GM18505 (cell line): Measurements from ENCODE around the gene CEMP1.
A peak's percentile ranks its signal among the peaks of the same experiment; 100 is the strongest.
"Not testable (repeated sequence)": the region's sequence is repeated elsewhere in the genome, so short reads cannot be mapped to it uniquely, and the experiment has no call there.

ENCODE experiments used
- ATAC-seq: cut with Tn5 transposase; IDR thresholded peaks from one replicate; pipeline ENCODE4 v1.9.1; 2021; ENCODE audit not compliant: unreplicated experiment
- POLR2A ChIP-seq: IDR thresholded peaks from 4 replicates; pipeline ENCODE4 v1.6.1; 2011; ENCODE audit warnings: borderline replicate concordance; ENCODE audit not compliant: insufficient read depth, insufficient read length; ENCODE audit errors: extremely low read depth

The CEMP1 gene

DNA sequence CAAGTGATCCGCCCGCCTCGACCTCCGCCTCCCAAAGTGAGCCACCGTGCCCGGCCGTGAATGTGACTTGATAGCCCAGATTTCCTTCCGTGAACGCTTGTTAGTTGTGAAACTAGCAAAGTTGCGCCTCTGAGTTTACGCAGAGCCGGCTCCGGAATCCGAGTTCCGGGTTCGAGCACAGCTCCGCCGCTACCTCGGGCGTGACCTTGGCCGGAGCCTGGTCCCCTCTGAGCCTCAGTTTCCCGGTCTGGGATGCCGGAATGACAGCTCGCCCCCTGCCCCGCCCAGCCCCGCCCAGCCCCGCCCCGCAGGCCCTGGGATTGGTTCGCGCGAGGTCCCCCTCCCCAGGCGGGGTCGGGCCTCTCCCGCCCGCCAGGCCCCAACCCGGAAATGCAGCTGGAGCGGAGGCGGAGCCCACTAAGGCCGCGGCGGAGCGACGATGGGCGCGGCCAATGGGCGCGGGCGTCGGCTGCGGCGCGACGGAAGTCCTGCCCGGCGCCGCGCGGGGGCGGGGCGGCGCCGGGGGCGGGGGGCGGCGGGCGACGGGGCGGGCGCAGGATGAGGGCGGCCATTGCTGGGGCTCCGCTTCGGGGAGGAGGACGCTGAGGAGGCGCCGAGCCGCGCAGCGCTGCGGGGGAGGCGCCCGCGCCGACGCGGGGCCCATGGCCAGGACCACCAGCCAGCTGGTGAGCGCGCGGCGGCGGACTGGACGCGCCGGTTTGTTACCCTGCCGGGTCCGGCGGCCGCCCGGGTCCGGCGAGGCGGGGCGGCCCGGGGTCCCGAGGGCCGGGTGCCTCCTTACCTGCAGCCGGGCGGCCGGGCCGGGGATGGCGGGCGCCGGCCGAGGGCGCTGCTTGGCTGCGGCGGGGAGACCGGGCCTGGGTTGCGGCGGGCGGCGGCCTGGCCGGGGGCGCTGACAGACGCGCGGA is 6.5 kb upstream of the CEMP1 start, which contains the start of gene PDPK1:
TSS of gene PDPK1 (plus strand) at position 571 of the 929 bp plus-strand sequence. CDS start at position 663, 92 bp downstream.
- TF ChIP-seq POLR2A = peak; percentile 59
- peak; percentile 79 for ATAC-seq

DNA sequence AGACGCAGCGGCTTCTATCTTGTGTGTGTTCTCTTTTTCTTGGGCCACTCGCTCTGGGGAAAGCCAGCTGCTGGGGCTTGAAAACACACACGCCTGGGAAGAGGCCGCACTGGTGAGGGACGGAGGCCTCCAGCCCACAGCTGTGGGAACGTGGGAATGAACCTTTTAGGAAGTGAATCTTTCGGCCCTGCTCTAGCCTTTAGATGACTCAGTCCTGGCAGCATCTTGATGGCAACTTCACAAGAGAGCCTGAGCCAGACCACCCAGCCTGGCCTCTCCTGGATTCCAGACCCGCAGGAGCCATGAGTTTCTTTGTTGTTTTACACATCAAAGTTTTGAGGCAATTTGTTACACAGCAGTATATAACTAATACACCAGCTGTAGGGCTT is 4.4 kb upstream of the CEMP1 start:
- TF ChIP-seq POLR2A = no peak
- ATAC-seq = no peak

DNA sequence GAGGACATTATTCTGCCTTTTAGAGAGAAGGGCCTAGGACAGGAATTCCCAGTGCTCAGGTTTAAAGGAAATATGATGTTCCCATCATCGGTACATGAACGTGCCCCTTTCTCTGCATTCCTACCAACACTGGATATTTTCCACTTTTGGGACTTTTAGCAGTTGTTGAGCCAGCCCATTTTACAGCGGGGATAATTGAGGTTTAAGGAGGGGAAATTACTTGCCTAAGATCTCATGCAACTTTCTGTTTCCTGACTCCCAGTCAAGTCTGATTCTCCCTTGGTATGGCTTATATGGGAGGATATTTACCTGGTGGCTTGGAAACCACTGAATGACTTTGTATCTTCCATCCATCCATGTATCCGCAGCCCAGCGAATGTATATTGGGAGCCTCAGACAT is 3.1 kb upstream of the CEMP1 start:
- ATAC-seq = not testable (repeated sequence)

DNA sequence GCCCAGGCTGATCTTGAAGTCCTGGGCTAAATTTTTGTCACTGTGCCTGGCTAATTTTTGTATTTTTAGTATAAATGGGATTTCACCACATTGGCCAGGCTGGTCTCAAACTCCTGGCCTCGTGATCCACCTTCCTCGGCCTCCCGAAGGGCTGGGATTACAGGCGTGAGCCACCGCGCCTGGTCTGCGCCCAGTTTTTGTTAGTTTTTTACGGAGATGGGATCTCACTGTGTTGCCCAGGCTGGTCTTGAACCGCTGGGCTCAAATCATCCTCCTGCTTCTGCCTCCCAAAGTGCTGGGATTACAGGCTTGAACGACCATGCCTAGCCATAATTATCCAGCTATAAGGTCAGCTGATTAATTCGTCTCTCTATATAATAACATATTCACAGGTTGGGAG is 2.7 kb upstream of the CEMP1 start:
- ATAC-seq = no peak
- no peak for TF ChIP-seq POLR2A

DNA sequence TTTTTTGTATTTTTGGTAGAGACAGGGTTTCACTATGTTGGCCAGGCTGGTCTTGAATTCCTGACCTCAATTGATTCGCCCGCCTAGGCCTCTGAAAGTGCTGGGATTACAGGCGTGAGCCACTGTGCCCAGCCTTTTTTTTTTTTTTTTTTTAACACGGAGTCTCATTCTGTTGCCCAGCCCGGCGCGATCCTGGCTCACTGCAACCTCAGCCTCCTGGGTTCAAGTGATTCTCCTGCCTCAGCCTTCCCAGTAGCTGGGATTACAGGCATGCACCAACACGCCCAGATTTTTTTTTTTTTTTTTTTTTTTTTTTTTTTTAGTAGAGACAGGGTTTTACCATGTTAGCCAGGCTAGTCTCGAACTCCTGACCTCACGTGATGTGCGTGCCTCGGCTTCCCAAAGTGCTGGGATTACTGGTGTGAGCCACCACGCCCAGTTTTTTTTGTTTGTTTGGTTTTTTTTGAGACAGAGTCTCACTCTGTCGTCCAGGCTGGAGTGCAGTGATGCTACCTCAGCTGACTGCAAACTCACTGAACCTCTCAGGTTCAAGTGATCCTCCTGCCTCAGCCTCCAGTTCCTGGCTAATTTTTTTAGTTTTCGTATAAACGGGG is 2.0 kb upstream of the CEMP1 start:
- ATAC-seq = not testable (repeated sequence)

DNA sequence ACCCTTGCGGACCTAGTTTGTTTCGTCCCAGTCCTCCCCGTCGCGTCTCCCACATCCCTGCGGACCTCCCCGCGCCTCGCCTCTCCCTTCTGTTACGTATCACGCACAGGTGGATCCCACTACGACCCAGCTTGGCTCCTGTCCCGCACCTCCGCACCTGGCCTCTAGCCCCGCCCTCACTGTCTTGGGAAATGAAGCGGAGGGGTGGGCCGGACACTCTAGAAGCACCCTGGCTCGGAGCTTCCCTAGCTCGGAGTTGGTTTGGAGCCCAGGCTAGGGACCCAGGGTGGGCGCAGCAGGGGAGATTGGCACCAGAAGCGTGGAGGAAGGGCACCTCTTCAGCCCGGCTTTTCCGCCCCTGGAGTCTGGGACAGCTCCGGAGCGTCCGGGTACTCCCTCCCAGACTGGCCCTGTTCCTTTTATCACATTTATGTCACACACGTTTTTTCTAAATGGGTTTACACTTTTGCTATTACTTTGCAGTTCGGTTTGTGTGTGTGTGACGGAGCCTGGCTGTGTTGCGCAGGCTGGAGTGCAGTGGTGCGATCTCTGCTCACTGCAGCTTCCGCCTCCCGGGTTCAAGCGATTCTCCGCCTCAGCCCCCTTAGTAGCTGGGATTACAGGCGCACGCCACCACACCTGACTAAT is 1.4 kb upstream of the CEMP1 start:
- no peak for ATAC-seq
- TF ChIP-seq POLR2A = peak; percentile 28

DNA sequence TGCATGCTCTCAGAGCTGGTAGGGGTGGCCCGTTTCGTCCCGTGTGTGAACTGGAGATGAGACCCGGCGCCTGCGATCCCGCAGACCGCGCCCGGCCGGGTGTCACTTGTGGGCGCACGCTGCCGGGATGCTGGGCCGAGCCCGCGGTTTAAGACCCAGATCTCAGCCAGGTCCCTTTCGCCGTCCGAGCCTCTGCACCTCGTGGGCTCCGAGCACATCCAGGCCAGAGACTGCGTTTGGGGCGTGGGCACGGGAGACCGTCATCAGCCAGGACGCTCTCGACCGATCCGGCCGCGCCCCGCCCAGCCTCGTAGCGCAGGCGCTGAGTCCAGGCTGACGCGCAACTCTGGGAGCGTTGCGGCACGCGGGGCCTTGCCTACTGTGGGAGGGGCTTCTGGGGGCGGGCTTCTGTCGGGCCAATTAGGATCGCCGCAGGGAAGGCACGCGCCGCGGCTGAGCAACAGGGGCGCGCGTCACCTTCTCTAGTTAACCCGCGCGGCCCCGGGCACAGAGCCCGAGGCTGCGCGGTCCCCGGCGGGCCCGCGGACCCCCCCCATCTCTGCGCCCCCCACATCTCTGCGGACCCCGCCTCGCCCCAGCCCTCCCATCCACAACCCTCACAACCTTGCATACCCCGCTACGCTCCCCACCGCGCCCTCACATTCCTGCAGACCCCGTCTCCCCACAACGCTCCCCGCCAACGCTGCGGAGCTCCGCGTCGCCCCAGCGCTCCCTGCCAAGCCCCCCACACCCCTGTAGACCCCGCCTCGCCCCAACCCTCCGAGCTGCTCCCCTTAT is 687 bp upstream of the CEMP1 start:
- peak; percentile 78 for ATAC-seq
- peak; percentile 70 for TF ChIP-seq POLR2A

DNA sequence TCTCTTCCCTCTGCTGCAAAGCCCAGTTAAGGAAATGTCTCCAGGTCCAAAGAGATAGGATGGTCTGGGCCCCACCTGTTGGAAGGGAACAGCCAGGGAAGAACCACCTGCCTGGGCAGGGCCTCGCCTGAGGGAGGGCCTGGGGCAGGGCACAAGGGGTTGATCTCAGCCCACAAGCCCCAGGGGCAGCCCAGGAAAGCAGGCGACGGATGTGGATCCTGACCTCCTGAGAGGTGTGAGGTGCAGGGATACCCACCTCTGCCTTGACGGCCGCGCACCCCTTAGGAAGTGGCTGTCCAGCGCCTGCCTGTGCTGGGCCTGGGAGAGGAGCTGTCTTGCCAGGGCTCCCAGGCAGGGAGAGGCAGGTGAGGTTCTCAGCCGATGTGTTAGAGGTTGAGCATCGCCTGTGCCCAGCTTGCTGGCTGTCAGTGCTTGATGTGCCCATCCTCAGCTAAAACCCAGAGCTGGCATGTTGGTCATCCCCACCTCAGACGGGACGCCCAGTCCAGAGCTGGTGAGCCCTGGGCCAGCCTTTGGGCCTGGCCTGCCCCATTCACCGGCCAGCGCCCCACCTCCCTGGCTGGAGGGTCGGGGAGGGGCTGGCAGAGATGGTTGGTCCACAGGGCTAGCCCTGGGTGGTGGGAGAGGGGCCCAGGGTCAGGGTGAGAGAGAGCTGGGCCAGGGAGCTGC is 434 bp downstream of the CEMP1 start:
- no peak for TF ChIP-seq POLR2A
- ATAC-seq = no peak

DNA sequence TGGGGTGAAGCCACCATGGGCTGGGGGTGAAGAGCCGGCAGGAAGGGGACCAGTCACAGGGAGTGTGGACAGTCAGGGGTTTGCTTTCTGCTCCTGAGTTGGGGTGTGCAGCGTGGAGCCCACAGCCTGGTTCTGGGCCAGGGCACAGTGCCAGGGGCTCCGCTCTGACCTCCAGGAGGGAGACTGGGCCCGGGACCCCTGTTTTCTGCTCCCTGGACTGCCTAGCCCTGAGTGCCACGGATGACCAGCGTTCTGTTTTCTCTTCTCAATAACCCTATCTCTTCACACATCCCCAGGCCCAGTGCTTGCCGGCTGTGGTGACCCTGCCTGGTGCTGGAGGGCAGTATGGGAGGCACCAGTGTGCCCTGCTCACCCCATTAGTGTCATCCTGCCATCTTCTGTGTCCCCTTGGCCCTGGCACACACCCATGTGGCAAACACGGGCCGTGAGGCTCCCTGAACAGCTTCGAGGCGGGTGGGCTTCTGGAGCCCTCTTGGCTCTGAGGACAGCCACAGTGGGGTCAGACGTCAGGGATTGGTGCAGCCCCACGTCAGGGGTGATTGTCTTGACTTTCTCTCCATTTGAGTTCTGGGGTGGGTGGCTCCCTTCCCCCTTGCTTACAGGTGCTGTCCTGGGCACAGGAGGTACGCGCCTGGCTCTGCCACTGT is 1.1 kb downstream of the CEMP1 start:
- no peak for TF ChIP-seq POLR2A

DNA sequence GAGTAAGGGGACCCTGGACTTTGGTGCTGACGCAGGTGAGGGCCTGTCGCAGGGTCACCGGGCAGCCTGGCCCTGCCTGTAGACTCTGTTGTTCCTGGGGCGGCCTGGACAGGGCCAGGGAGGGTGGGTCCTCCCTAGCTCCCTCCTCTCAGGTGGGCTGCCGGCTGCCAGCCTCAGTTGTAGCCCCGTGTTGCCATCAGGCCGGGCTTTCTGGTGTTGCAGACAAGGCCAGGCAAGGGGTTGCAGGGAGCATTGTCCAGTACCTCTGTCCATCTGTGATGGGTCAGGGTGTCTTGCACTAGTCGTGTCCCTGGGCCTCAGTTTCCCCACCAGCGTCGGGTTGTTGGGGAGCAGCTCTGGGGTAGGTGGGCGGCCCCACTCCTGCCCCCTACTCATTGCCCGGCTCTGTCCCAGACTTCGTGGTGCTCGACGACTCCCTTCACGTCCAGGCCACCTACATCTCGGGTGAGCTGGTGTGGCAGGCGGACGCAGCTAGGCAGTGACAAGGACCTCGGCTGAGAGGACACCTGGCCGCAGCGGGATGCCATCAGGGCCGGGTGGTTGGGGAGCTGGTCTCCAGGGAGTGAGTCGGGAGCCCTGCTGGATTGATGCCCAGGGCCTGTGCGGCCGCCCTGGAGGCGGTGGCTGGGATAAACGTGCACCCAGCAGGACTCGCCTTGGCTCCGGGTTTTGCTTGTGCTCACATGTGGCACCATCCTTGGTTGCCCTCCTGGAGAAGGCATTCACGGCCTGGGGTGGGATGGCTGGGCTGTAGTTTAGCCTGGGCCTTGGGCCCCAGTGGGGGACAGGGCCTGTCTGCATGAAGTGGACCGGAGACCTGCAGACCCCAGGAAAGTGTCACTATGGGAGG is 1.9 kb downstream of the CEMP1 start:
- TF ChIP-seq POLR2A = no peak
- ATAC-seq = no peak

More for the DNA sequence above, 1.1 kb downstream of the CEMP1 start:
- ATAC-seq = no peak
